Glomerular visceral epithelial cell (primary cell): ENCODE data around the gene BMPER.

Source experiments
- DNase-seq: peaks from one replicate; pipeline ENCODE4 v3.0.0-alpha.2; 2016; ENCODE audit errors: extremely low spot score

Gene BMPER

GRCh38 chr7:33888166-33888565, 17.2 kb upstream of the BMPER start:
- no peak for DNase-seq

GRCh38 chr7:33892945-33893344, 12.4 kb upstream of the BMPER start:
- no peak for DNase-seq

- no peak for DNase-seq
Observed at GRCh38 chr7:33893377-33893776, 12.0 kb upstream of the BMPER start.

- DNase-seq, result peak; percentile 71
Observed at GRCh38 chr7:33895025-33895804, 10.1 kb upstream of the BMPER start.

- DNase-seq, result no peak
Observed at GRCh38 chr7:33900501-33900900, 4.8 kb upstream of the BMPER start.

- no peak for DNase-seq
Observed at GRCh38 chr7:33901199-33901598, 4.1 kb upstream of the BMPER start.

GRCh38 chr7:33901847-33902246, 3.5 kb upstream of the BMPER start:
- DNase-seq, result no peak

- no peak for DNase-seq
Observed at GRCh38 chr7:33902746-33903145, 2.6 kb upstream of the BMPER start.

- DNase-seq, result peak; percentile 21
Observed at GRCh38 chr7:33903791-33904680, 1.3 kb upstream of the BMPER start.

- peak; percentile 47 for DNase-seq
Observed at GRCh38 chr7:33904681-33905388, 504 bp upstream of the BMPER start.

GRCh38 chr7:33906697-33907096, 1.4 kb downstream of the BMPER start:
- no peak for DNase-seq

GRCh38 chr7:33907625-33908024, 2.3 kb downstream of the BMPER start:
- DNase-seq, result no peak

GRCh38 chr7:33909318-33909717, 4.0 kb downstream of the BMPER start:
- no peak for DNase-seq

- DNase-seq, result no peak
Observed at GRCh38 chr7:33909755-33910154, 4.4 kb downstream of the BMPER start.

GRCh38 chr7:33910756-33911155, 5.4 kb downstream of the BMPER start:
- DNase-seq, result no peak

- DNase-seq, result no peak
Observed at GRCh38 chr7:33916357-33917081, 11.2 kb downstream of the BMPER start.

- DNase-seq, result no peak
Observed at GRCh38 chr7:33917661-33918060, 12.3 kb downstream of the BMPER start.

- no peak for DNase-seq
Observed at GRCh38 chr7:33918438-33919143, 13.3 kb downstream of the BMPER start.

GRCh38 chr7:33919449-33919848, 14.1 kb downstream of the BMPER start:
- no peak for DNase-seq

GRCh38 chr7:33921216-33921938, 16.0 kb downstream of the BMPER start:
- peak; percentile 17 for DNase-seq
